SK-N-SH treated with all-trans-retinoic acid at 6 μM for 48 hours (cell line): Measurements from ENCODE around the gene KLHDC2.

Source experiments
- ESRRG ChIP-seq: fragments of 250-450 bp; sonication (Bioruptor Pico); IDR thresholded peaks from 2 replicates; pipeline ENCODE4 v1.6.1; 2021; ENCODE audit warnings: mild to moderate bottlenecking
- ISL1 ChIP-seq: fragments of 250-450 bp; sonication (Bioruptor Pico); IDR thresholded peaks from 2 replicates; pipeline ENCODE4 v2.1.2; 2022; ENCODE audit warnings: mild to moderate bottlenecking, moderate library complexity
- OSR1 ChIP-seq: fragments of 250-450 bp; sonication (Bioruptor Pico); IDR thresholded peaks from 2 replicates; pipeline ENCODE4 v1.8.0; 2022; ENCODE audit warnings: moderate library complexity, mild to moderate bottlenecking, inconsistent platforms
- RARB ChIP-seq: fragments of 250-450 bp; sonication (Bioruptor Pico); IDR thresholded peaks from 2 replicates; pipeline ENCODE4 v1.8.0; 2021; ENCODE audit warnings: mild to moderate bottlenecking, moderate library complexity
- SNAI2 ChIP-seq: fragments of 250-450 bp; sonication (Bioruptor Pico); IDR thresholded peaks from 2 replicates; pipeline ENCODE4 v1.5.0; 2020; ENCODE audit warnings: mild to moderate bottlenecking, moderate library complexity
- TOX ChIP-seq: fragments of 250-450 bp; sonication (Bioruptor Pico); IDR thresholded peaks from 2 replicates; pipeline ENCODE4 v1.8.0; 2021; ENCODE audit warnings: mild to moderate bottlenecking, moderate library complexity, borderline replicate concordance
- TF ChIP-seq, protein P1 (sequence below): fragments of 250-450 bp; sonication (Bioruptor Pico); IDR thresholded peaks from 2 replicates; pipeline ENCODE4 v1.8.0; 2020; ENCODE audit warnings: mild to moderate bottlenecking, moderate library complexity, borderline replicate concordance
- TF ChIP-seq, protein P2 (sequence below): fragments of 250-450 bp; sonication (Bioruptor Pico); IDR thresholded peaks from 2 replicates; pipeline ENCODE4 v1.5.1; 2020; ENCODE audit warnings: low read depth, mild to moderate bottlenecking, moderate library complexity

DNA sequence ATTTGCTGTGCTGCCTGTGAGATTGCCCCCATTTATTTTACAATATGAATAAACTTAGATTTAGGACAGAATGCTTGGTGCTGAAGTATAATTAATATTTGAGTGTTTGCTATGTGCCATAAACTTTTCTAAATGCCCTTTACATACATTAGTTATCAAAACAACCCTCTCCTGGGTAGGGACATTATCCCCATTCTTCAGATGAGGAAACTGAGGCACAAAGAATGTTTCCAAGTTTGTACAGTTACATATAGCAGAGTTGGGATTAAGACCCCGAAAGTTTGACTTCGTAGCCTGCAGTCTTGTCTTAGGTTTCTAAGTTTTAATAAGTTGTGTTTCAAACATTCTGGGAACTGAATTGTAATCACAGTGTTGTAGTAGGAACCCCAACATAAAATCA lies 18.4 kb downstream of the KLHDC2 start:
- TF ChIP-seq OSR1 (CRISPR knock-in tag) (no peak), TOX (CRISPR knock-in tag) (no peak), ESRRG (CRISPR knock-in tag) (no peak), ISL1 (no peak), RARB (CRISPR knock-in tag) (no peak), SNAI2 (CRISPR knock-in tag) (no peak)
- TF ChIP-seq, protein P1, sequence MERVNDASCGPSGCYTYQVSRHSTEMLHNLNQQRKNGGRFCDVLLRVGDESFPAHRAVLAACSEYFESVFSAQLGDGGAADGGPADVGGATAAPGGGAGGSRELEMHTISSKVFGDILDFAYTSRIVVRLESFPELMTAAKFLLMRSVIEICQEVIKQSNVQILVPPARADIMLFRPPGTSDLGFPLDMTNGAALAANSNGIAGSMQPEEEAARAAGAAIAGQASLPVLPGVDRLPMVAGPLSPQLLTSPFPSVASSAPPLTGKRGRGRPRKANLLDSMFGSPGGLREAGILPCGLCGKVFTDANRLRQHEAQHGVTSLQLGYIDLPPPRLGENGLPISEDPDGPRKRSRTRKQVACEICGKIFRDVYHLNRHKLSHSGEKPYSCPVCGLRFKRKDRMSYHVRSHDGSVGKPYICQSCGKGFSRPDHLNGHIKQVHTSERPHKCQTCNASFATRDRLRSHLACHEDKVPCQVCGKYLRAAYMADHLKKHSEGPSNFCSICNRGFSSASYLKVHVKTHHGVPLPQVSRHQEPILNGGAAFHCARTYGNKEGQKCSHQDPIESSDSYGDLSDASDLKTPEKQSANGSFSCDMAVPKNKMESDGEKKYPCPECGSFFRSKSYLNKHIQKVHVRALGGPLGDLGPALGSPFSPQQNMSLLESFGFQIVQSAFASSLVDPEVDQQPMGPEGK (CRISPR knock-in tag) = no peak
- TF ChIP-seq, protein P2, sequence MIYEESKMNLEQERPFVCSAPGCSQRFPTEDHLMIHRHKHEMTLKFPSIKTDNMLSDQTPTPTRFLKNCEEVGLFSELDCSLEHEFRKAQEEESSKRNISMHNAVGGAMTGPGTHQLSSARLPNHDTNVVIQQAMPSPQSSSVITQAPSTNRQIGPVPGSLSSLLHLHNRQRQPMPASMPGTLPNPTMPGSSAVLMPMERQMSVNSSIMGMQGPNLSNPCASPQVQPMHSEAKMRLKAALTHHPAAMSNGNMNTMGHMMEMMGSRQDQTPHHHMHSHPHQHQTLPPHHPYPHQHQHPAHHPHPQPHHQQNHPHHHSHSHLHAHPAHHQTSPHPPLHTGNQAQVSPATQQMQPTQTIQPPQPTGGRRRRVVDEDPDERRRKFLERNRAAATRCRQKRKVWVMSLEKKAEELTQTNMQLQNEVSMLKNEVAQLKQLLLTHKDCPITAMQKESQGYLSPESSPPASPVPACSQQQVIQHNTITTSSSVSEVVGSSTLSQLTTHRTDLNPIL (CRISPR knock-in tag) = no peak
